GM12872 (cell line): ENCODE results near the gene ATXN7.

Source experiments
- CTCF ChIP-seq: IDR thresholded peaks from 3 replicates; pipeline ENCODE4 v1.5.1; 2011; ENCODE audit warnings: low read depth, mild to moderate bottlenecking, low read length, moderate library complexity; ENCODE audit not compliant: insufficient read depth

ATXN7 gene

GRCh38 chr3:63980830-63981498 is 117.3 kb downstream of the ATXN7 start:
- TF ChIP-seq CTCF = no peak

GRCh38 chr3:63981980-63982379 is 118.3 kb downstream of the ATXN7 start:
- TF ChIP-seq CTCF = no peak

- no peak for TF ChIP-seq CTCF
Observed at GRCh38 chr3:63984391-63984790, 120.7 kb downstream of the ATXN7 start.

- TF ChIP-seq CTCF = no peak
Observed at GRCh38 chr3:63986146-63986545, 122.5 kb downstream of the ATXN7 start.

GRCh38 chr3:63986831-63987230 is 123.2 kb downstream of the ATXN7 start:
- no peak for TF ChIP-seq CTCF

- no peak for TF ChIP-seq CTCF
Observed at GRCh38 chr3:63988943-63989342, 125.3 kb downstream of the ATXN7 start.

GRCh38 chr3:63990204-63990603 is 126.5 kb downstream of the ATXN7 start:
- no peak for TF ChIP-seq CTCF
